HG02938 (cell line): Measurements from ENCODE around the gene MATN4.

Experiments
- ATAC-seq: cut with Tn5 transposase; IDR thresholded peaks from one replicate; pipeline ENCODE4 v1.9.1; 2021; ENCODE audit warnings: mild to moderate bottlenecking, moderate library complexity; ENCODE audit not compliant: unreplicated experiment

MATN4 gene

GRCh38 chr20:45293041-45294002 is 14.8 kb downstream of the MATN4 start:
- no peak for ATAC-seq

- no peak for ATAC-seq
Observed at GRCh38 chr20:45292343-45292742, 15.8 kb downstream of the MATN4 start.

- ATAC-seq, result no peak
Observed at GRCh38 chr20:45291526-45291925, 16.6 kb downstream of the MATN4 start.

GRCh38 chr20:45290677-45291355 is 17.3 kb downstream of the MATN4 start:
- no peak for ATAC-seq

GRCh38 chr20:45289942-45290676 is 18.0 kb downstream of the MATN4 start:
- ATAC-seq, result no peak

GRCh38 chr20:45288860-45289259 is 19.2 kb downstream of the MATN4 start:
- no peak for ATAC-seq

- ATAC-seq, result no peak
Observed at GRCh38 chr20:45288376-45288775, 19.7 kb downstream of the MATN4 start.

GRCh38 chr20:45283551-45284057 is 24.5 kb downstream of the MATN4 start:
- ATAC-seq, result no peak

- ATAC-seq, result no peak
Observed at GRCh38 chr20:45282700-45283550, 25.2 kb downstream of the MATN4 start.

GRCh38 chr20:45279992-45280391 is 28.1 kb downstream of the MATN4 start:
- ATAC-seq, result no peak

GRCh38 chr20:45275338-45275737 is 32.8 kb downstream of the MATN4 start:
- ATAC-seq, result no peak

GRCh38 chr20:45269754-45270270 is 38.3 kb downstream of the MATN4 start:
- no peak for ATAC-seq

- ATAC-seq, result no peak
Observed at GRCh38 chr20:45269056-45269455, 39.0 kb downstream of the MATN4 start.

GRCh38 chr20:45268531-45268930 is 39.6 kb downstream of the MATN4 start:
- ATAC-seq, result no peak

- no peak for ATAC-seq
Observed at GRCh38 chr20:45266977-45267376, 41.1 kb downstream of the MATN4 start.

- ATAC-seq, result no peak
Observed at GRCh38 chr20:45263556-45264266, 44.4 kb downstream of the MATN4 start.

GRCh38 chr20:45258664-45259063 is 49.4 kb downstream of the MATN4 start:
- ATAC-seq, result no peak

- no peak for ATAC-seq
Observed at GRCh38 chr20:45258259-45258658, 49.8 kb downstream of the MATN4 start.

- no peak for ATAC-seq
Observed at GRCh38 chr20:45257711-45258110, 50.4 kb downstream of the MATN4 start.
